HepG2 (cell line): ENCODE results near the gene ABCB8. TPM values are rescaled to one million over a fixed set of nuclear protein-coding genes. Genes with fewer than 3 reads are reported as not detected.
A peak's percentile ranks its signal among the peaks of the same experiment; 100 is the strongest.

Experiments
- CREM ChIP-seq, 2 experiments: sonication (generic) in 1 of 2; formaldehyde crosslinking in 1 of 2; IDR thresholded peaks; 2 replicates each; pipeline versions ENCODE4 v1.4.0 to v1.6.1; 2016 to 2020; ENCODE audit warnings: antibody characterized with exemption in 1 of 2, mild to moderate bottlenecking in 1 of 2, missing genetic modification reagents in 1 of 2
- EED ChIP-seq: sonication (generic); formaldehyde crosslinking; IDR thresholded peaks from 2 replicates; pipeline ENCODE4 v1.5.0; 2020; ENCODE audit warnings: mild to moderate bottlenecking, missing genetic modification reagents
- ELF3 ChIP-seq: IDR thresholded peaks from 2 replicates; pipeline ENCODE4 v1.6.1; 2016; ENCODE audit warnings: missing genetic modification reagents, missing compliant biosample characterization
- ERF ChIP-seq: IDR thresholded peaks from 2 replicates; pipeline ENCODE4 v1.6.1; 2018; ENCODE audit warnings: missing biosample characterization, missing genetic modification reagents
- HDAC6 ChIP-seq: fragments of 200-600 bp; sonication (generic); IDR thresholded peaks from 2 replicates; pipeline ENCODE4 v1.7.0; 2017; ENCODE audit warnings: mild to moderate bottlenecking, antibody characterized with exemption, low read length, low read depth
- HINFP ChIP-seq: sonication (generic); formaldehyde crosslinking; IDR thresholded peaks from 2 replicates; pipeline ENCODE4 v1.4.0; 2020; ENCODE audit warnings: low read depth, mild to moderate bottlenecking, missing genetic modification reagents
- HNRNPK ChIP-seq: fragments of 200-400 bp; formaldehyde crosslinking; IDR thresholded peaks from 2 replicates; pipeline ENCODE4 v1.6.1; 2018; ENCODE audit warnings: low read length, low read depth, moderate library complexity, mild to moderate bottlenecking; ENCODE audit not compliant: poor library complexity, severe bottlenecking
- MIER2 ChIP-seq: IDR thresholded peaks from 2 replicates; pipeline ENCODE4 v1.6.1; 2016; ENCODE audit warnings: missing biosample characterization, missing genetic modification reagents
- MNT ChIP-seq: fragments of 450-650 bp; IDR thresholded peaks from 2 replicates; pipeline ENCODE4 v1.6.1; 2016
- NCOA1 ChIP-seq: sonication (generic); formaldehyde crosslinking; IDR thresholded peaks from 2 replicates; pipeline ENCODE4 v1.9.0; 2021; ENCODE audit warnings: missing genetic modification reagents
- NFATC3 ChIP-seq: sonication (generic); formaldehyde crosslinking; IDR thresholded peaks from 2 replicates; pipeline ENCODE4 v1.5.1; 2020; ENCODE audit warnings: mild to moderate bottlenecking, missing genetic modification reagents
- POGZ ChIP-seq: sonication (generic); formaldehyde crosslinking; IDR thresholded peaks from 2 replicates; pipeline ENCODE4 v1.4.0; 2020; ENCODE audit warnings: mild to moderate bottlenecking, missing genetic modification reagents
- RBFOX2 ChIP-seq: fragments of 200-400 bp; formaldehyde crosslinking; IDR thresholded peaks from 2 replicates; pipeline ENCODE4 v1.6.1; 2017; ENCODE audit warnings: low read depth, mild to moderate bottlenecking, low read length
- THAP11 ChIP-seq: IDR thresholded peaks from 2 replicates; pipeline ENCODE4 v1.6.1; 2016; ENCODE audit warnings: missing biosample characterization, missing genetic modification reagents
- TOPORS ChIP-seq: sonication (generic); formaldehyde crosslinking; IDR thresholded peaks from 2 replicates; pipeline ENCODE4 v1.8.0; 2023; ENCODE audit warnings: mild to moderate bottlenecking, missing genetic modification reagents
- ZBTB25 ChIP-seq: IDR thresholded peaks from 2 replicates; pipeline ENCODE4 v1.6.1; 2018; ENCODE audit warnings: missing genetic modification reagents
- ZBTB7A ChIP-seq: sonication (generic); formaldehyde crosslinking; IDR thresholded peaks from 2 replicates; pipeline ENCODE4 v1.8.0; 2022; ENCODE audit warnings: mild to moderate bottlenecking, missing genetic modification reagents
- ZNF251 ChIP-seq: sonication (generic); formaldehyde crosslinking; IDR thresholded peaks from 2 replicates; pipeline ENCODE4 v1.9.0; 2021; ENCODE audit warnings: mild to moderate bottlenecking, missing genetic modification reagents
- ZNF780A ChIP-seq: sonication (generic); formaldehyde crosslinking; IDR thresholded peaks from 2 replicates; pipeline ENCODE4 v1.8.0; 2022; ENCODE audit warnings: mild to moderate bottlenecking, missing genetic modification reagents, moderate library complexity
- ZNF782 ChIP-seq: sonication (generic); formaldehyde crosslinking; IDR thresholded peaks from 2 replicates; pipeline ENCODE4 v1.4.0; 2020; ENCODE audit warnings: missing genetic modification reagents, mild to moderate bottlenecking, borderline replicate concordance
- ZNF792 ChIP-seq: IDR thresholded peaks from 2 replicates; pipeline ENCODE4 v1.6.1; 2016
- ZSCAN31 ChIP-seq: sonication (generic); formaldehyde crosslinking; IDR thresholded peaks from 2 replicates; pipeline ENCODE4 v1.5.0; 2020; ENCODE audit warnings: low read depth, mild to moderate bottlenecking, missing genetic modification reagents
- polyA plus RNA-seq, 8 experiments: library from polyadenylated mRNA; depleted of rRNA in 3 of 8; stranded (reverse) in 7 of 8; unstranded in 1 of 8; fragments of >200 nt; fragmentation: Illumina TruSeq in 4 of 8; extraction: Trizol in 4 of 8; gene quantifications; 2 replicates each; pipeline versions ENCODE4 v1.2.1 to v1.2.3, GENCODE V29; 2011 to 2016; ENCODE audit warnings: low read depth in 4 of 8, missing spikeins in 1 of 8, mixed read lengths in 1 of 8; ENCODE audit not compliant: insufficient read depth in 1 of 8
- total RNA-seq, 5 experiments: library from RNA; depleted of rRNA; stranded (reverse); fragments of >200 nt; fragmentation: Illumina TruSeq; extraction: Trizol; gene quantifications; 2 replicates each; pipeline ENCODE4 v1.2.3, GENCODE V29; 2016; ENCODE audit warnings: low read depth in 1 of 5
- TF ChIP-seq, protein P1 (sequence below): sonication (generic); formaldehyde crosslinking; IDR thresholded peaks from 2 replicates; pipeline ENCODE4 v1.4.0; 2020; ENCODE audit warnings: mild to moderate bottlenecking, missing genetic modification reagents, borderline replicate concordance
- TF ChIP-seq, protein P2 (sequence below): conservative IDR thresholded peaks from 2 replicates; pipeline ENCODE4 v1.6.1; 2018; ENCODE audit warnings: missing genetic modification reagents

ABCB8 gene
- total and polyA plus RNA-seq, 2 of the 13 experiments (the other 11 are each of a cell fraction or from before 2014, with no cell fraction given): 6.6 to 16.7 TPM

- TF ChIP-seq ZNF792 (CRISPR knock-in tag) (no peak), HDAC6 (no peak), ERF (CRISPR knock-in tag) (no peak; the same call in 1 of the 2 replicates), ZSCAN31 (CRISPR knock-in tag) (0 out of 2 replicates have a peak, but pooled peaks have one; percentile 8), THAP11 (peak; percentile 76; the same call in 1 of the 2 replicates), TOPORS (CRISPR knock-in tag) (no peak), ZNF251 (no peak), ZBTB25 (CRISPR knock-in tag) (no peak), CREM (IDR thresholded peaks at IDR 0.05) (no peak), CREM (CRISPR knock-in tag; IDR thresholded peaks at IDR 0.05) (no peak), POGZ (CRISPR knock-in tag) (no peak), ZNF780A (CRISPR knock-in tag) (no peak), MIER2 (CRISPR knock-in tag) (no peak), HNRNPK (peak; percentile 64), ZBTB7A (CRISPR knock-in tag) (no peak), NFATC3 (CRISPR knock-in tag) (no peak), RBFOX2 (peak; percentile 65), EED (CRISPR knock-in tag) (no peak), HINFP (CRISPR knock-in tag) (no peak), ELF3 (CRISPR knock-in tag) (no peak), NCOA1 (CRISPR knock-in tag) (no peak), ZNF782 (no peak), MNT (no peak)
- TF ChIP-seq, protein P1, sequence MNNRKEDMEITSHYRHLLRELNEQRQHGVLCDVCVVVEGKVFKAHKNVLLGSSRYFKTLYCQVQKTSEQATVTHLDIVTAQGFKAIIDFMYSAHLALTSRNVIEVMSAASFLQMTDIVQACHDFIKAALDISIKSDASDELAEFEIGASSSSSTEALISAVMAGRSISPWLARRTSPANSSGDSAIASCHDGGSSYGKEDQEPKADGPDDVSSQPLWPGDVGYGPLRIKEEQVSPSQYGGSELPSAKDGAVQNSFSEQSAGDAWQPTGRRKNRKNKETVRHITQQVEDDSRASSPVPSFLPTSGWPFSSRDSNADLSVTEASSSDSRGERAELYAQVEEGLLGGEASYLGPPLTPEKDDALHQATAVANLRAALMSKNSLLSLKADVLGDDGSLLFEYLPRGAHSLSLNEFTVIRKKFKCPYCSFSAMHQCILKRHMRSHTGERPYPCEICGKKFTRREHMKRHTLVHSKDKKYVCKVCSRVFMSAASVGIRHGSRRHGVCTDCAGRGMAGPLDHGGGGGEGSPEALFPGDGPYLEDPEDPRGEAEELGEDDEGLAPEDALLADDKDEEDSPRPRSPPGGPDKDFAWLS (CRISPR knock-in tag): no peak
- TF ChIP-seq, protein P2, sequence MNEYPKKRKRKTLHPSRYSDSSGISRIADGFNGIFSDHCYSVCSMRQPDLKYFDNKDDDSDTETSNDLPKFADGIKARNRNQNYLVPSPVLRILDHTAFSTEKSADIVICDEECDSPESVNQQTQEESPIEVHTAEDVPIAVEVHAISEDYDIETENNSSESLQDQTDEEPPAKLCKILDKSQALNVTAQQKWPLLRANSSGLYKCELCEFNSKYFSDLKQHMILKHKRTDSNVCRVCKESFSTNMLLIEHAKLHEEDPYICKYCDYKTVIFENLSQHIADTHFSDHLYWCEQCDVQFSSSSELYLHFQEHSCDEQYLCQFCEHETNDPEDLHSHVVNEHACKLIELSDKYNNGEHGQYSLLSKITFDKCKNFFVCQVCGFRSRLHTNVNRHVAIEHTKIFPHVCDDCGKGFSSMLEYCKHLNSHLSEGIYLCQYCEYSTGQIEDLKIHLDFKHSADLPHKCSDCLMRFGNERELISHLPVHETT (CRISPR knock-in tag): no peak
Measured at GRCh38 chr7:151059367-151060112, 31.3 kb downstream of the ABCB8 start, which contains the start of gene SLC4A2 (continued).
